Measurements from ENCODE around the gene LITAF. TPM values are rescaled to one million over a fixed set of nuclear protein-coding genes. Genes with fewer than 3 reads are reported as not detected.

Gene LITAF
- polyA plus RNA-seq, 1 of the 3 experiments (the other 2 are of a cell fraction), result 45.7 TPM

GRCh38 chr16:11557801-11558200 lies 28.9 kb downstream of the LITAF start:
- ChIA-PET POLR2A (no interaction called here), CTCF (interaction anchor here (0.9 kb wide), 1 partner anchor 26 kb away, joined by 3 read pairs; no protein-coding TSS in a partner anchor)
- Histone ChIP-seq H3K4me1 (ENCODE audit: control insufficient read depth in 1 of 2, insufficient read depth in 2 of 2, low read depth in 1 of 2, low read length in 1 of 2) (peaks cover 0 to 5% of the 10 kb centered on the region in 2 experiments; a peak in 1 of 4 replicates), H3K79me2 (ENCODE audit: insufficient read depth) (peaks cover 22% of the 10 kb centered on the region), H4K20me1 (ENCODE audit: insufficient read depth) (no peaks in the 10 kb centered on the region), H3K9me3 (peaks cover 13% of the 10 kb centered on the region), H3K4me2 (no peak overlapping the region), H3K27ac (ENCODE audit: low read depth in 2 of 2, low read length in 1 of 2) (no peak overlapping the region), H3K9ac (no peak overlapping the region), H3K36me3 (replicated peaks in 1 of 2; ENCODE audit: control insufficient read depth in 1 of 2, insufficient read depth in 2 of 2, low read length in 1 of 2) (peaks cover 8 to 17% of the 10 kb centered on the region in 2 experiments), H3K4me3 (ENCODE audit: low read depth in 2 of 2, low read length in 1 of 2) (no peak overlapping the region), H3K9me2 (no peaks in the 10 kb centered on the region), H3K27me3 (ENCODE audit: insufficient read depth) (no peaks in the 10 kb centered on the region), H2AFZ (ENCODE audit: low read depth) (no peak overlapping the region), H3F3A (replicated peaks; ENCODE audit: insufficient read depth) (no peaks in the 10 kb centered on the region)
- TF ChIP-seq ZBTB33 (IDR thresholded peaks at IDR 0.05; ENCODE audit: borderline replicate concordance, low read depth) (no peak), CTCF (IDR thresholded peaks at IDR 0.05) (no peak)
- DNase-seq, result no peak
- WGBS (ENCODE audit: low lambda C conversion rate), result 85% methylated on average over 5 of the region's 6 CpGs

- Histone ChIP-seq H4K20me1 (ENCODE audit: insufficient read depth) (no peaks in the 10 kb centered on the region), H3K4me3 (ENCODE audit: low read depth in 2 of 2, low read length in 1 of 2) (no peak overlapping the region), H3K4me2 (no peak overlapping the region), H3K9ac (no peak overlapping the region), H3K9me2 (no peaks in the 10 kb centered on the region), H3K27me3 (ENCODE audit: insufficient read depth) (no peaks in the 10 kb centered on the region), H3K36me3 (replicated peaks in 1 of 2; ENCODE audit: control insufficient read depth in 1 of 2, insufficient read depth in 2 of 2, low read length in 1 of 2) (peaks cover 10 to 17% of the 10 kb centered on the region in 2 experiments), H3K9me3 (peaks cover 13% of the 10 kb centered on the region), H3F3A (replicated peaks; ENCODE audit: insufficient read depth) (no peaks in the 10 kb centered on the region), H3K79me2 (ENCODE audit: insufficient read depth) (peaks cover 22% of the 10 kb centered on the region), H3K4me1 (ENCODE audit: control insufficient read depth in 1 of 2, insufficient read depth in 2 of 2, low read depth in 1 of 2, low read length in 1 of 2) (peaks cover 0 to 5% of the 10 kb centered on the region in 2 experiments; a peak in 1 of 4 replicates), H2AFZ (ENCODE audit: low read depth) (no peak overlapping the region), H3K27ac (ENCODE audit: low read depth in 2 of 2, low read length in 1 of 2) (no peak overlapping the region)
- CTCF ChIA-PET, result interaction anchor here (0.9 kb wide), 1 partner anchor 25 kb away, joined by 3 read pairs; no protein-coding TSS in a partner anchor
- no peak for DNase-seq
- WGBS (ENCODE audit: low lambda C conversion rate), result 86% methylated on average over 9 of the region's 9 CpGs
- POLR2A ChIA-PET, result no interaction called here
- TF ChIP-seq REST (IDR thresholded peaks at IDR 0.05; ENCODE audit: low read depth, low read length), result no peak
- no peak for TF ChIP-seq IRF3 (IDR thresholded peaks at IDR 0.05; ENCODE audit: low read depth, low read length)
- TF ChIP-seq RCOR1 (IDR thresholded peaks at IDR 0.05; ENCODE audit: low read length), result no peak
- TF ChIP-seq ZBTB33 (IDR thresholded peaks at IDR 0.05; ENCODE audit: borderline replicate concordance, low read depth), result no peak
- no peak for TF ChIP-seq USF2 (IDR thresholded peaks at IDR 0.05; ENCODE audit: borderline replicate concordance, low read depth, low read length)
- no peak for TF ChIP-seq NFIC (IDR thresholded peaks at IDR 0.05; ENCODE audit: borderline replicate concordance)
- no peak for TF ChIP-seq YY1 (IDR thresholded peaks at IDR 0.05; ENCODE audit: low read depth)
- TF ChIP-seq FOSL2 (IDR thresholded peaks at IDR 0.05; ENCODE audit: borderline replicate concordance, low read depth), result no peak
- TF ChIP-seq GATA2 (CRISPR knock-in tag; IDR thresholded peaks at IDR 0.05), result no peak
- no peak for TF ChIP-seq TCF12 (IDR thresholded peaks at IDR 0.05)
- no peak for TF ChIP-seq FOXJ3 (CRISPR knock-in tag; IDR thresholded peaks at IDR 0.05)
These were observed 29.6 kb downstream of the LITAF start for GRCh38 chr16:11556945-11557720.

Data from SK-N-SH (cell line).